22Rv1 (cell line): ENCODE results near the gene VRK1.

Experiments used
- CTCF ChIP-seq: fragments of 450-650 bp; IDR thresholded peaks from 2 replicates; pipeline ENCODE4 v1.5.1; 2017; ENCODE audit warnings: mild to moderate bottlenecking
- ZFX ChIP-seq: fragments of 450-650 bp; IDR thresholded peaks from 2 replicates; pipeline ENCODE4 v1.6.1; 2017; ENCODE audit warnings: antibody characterized with exemption, borderline replicate concordance

- TF ChIP-seq CTCF (no peak), ZFX (no peak)
These were observed 1.8 kb downstream of the VRK1 start for GRCh38 chr14:96798956-96799355.
